ENCODE measurements around the gene NSFL1C. TPM values are rescaled to one million over a fixed set of nuclear protein-coding genes. Genes with fewer than 3 reads are reported as not detected.
A peak's percentile ranks its signal among the peaks of the same experiment; 100 is the strongest.

The NSFL1C gene
- total RNA-seq, 1 donor from 2014 or later, result 88.7 TPM

DNA sequence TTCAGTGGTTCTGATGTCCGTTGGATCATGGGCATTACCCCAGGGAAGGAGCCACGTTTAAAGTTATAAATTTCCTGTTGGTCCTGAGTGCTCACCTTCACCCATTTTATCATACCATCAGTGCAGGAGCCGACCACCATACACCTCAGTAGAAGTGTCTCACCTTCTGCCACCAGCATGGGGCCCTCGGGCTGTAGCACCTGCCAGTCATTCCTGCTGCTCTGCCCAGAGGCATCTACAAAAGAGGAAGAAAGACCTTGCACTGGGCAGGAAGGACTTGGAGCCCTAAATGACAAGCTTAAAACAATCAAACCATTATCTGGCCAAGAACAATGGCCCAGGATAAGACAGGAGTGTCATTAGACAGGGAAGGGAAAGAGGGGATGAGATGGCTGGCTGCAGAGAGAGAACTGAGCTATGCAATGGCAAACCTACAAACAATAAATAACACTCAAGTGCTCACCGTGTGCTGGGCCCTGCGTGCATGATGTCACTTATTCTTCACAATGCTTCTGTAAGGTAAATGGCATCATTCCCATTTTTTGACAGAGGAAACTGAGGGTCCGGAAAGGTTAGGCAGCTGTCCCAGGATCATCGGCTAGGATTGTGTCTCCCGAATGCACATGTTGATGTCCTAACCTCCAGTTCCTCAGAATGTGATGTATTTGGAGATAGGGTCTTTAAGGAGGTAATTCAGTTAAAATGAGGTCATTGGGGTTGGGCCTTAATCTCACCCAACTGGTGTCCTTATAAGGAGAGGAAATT is 13.4 kb upstream of the NSFL1C start:
- H3K4me1 Mint-ChIP-seq (ENCODE audit: low read depth), result peaks cover 13% of the 10 kb centered on the region
- no peaks in the 10 kb centered on the region for H3K36me3 Mint-ChIP-seq (ENCODE audit: insufficient read depth)
- H3K27ac Mint-ChIP-seq, result no peak overlapping the region
- TF ChIP-seq, protein P1, sequence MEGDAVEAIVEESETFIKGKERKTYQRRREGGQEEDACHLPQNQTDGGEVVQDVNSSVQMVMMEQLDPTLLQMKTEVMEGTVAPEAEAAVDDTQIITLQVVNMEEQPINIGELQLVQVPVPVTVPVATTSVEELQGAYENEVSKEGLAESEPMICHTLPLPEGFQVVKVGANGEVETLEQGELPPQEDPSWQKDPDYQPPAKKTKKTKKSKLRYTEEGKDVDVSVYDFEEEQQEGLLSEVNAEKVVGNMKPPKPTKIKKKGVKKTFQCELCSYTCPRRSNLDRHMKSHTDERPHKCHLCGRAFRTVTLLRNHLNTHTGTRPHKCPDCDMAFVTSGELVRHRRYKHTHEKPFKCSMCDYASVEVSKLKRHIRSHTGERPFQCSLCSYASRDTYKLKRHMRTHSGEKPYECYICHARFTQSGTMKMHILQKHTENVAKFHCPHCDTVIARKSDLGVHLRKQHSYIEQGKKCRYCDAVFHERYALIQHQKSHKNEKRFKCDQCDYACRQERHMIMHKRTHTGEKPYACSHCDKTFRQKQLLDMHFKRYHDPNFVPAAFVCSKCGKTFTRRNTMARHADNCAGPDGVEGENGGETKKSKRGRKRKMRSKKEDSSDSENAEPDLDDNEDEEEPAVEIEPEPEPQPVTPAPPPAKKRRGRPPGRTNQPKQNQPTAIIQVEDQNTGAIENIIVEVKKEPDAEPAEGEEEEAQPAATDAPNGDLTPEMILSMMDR (IDR thresholded peaks at IDR 0.05; ENCODE audit: unreplicated experiment), result no peak
- H3K27me3 Mint-ChIP-seq, result peaks cover 15% of the 10 kb centered on the region
- no peaks in the 10 kb centered on the region for H3K9me3 Mint-ChIP-seq (ENCODE audit: low read depth)
- H3K4me3 Mint-ChIP-seq (ENCODE audit: low read depth), result no peak overlapping the region
- no peak for DNase-seq (ENCODE audit: low spot score, unreplicated experiment)

DNA sequence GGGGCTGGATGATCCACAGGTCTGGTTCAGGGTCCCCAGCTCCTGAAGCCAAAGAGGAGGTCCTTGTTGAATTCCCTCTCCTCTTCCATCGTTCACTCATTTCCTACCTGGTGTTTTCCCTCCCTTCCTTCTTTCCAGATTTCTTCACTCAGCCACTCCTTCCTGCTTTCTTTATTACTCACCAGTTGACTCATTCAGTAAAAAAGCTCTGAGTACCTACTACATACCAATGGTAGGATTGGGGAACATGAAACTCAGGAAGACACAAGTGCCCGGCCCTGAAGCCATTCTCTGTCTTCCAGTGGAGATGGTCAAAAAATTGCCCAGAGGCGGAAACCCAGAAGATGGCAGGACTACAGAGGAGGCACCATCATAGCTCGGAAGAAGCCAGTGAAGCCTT is 11.9 kb upstream of the NSFL1C start:
- Mint-ChIP-seq H3K9me3 (ENCODE audit: low read depth) (no peaks in the 10 kb centered on the region), H3K36me3 (ENCODE audit: insufficient read depth) (no peaks in the 10 kb centered on the region), H3K4me1 (ENCODE audit: low read depth) (peaks cover 5% of the 10 kb centered on the region), H3K27me3 (peaks cover 5% of the 10 kb centered on the region), H3K4me3 (ENCODE audit: low read depth) (no peak overlapping the region), H3K27ac (no peak overlapping the region)
- TF ChIP-seq, protein P1 (IDR thresholded peaks at IDR 0.05; ENCODE audit: unreplicated experiment), result no peak
- DNase-seq (ENCODE audit: low spot score, unreplicated experiment), result no peak

DNA sequence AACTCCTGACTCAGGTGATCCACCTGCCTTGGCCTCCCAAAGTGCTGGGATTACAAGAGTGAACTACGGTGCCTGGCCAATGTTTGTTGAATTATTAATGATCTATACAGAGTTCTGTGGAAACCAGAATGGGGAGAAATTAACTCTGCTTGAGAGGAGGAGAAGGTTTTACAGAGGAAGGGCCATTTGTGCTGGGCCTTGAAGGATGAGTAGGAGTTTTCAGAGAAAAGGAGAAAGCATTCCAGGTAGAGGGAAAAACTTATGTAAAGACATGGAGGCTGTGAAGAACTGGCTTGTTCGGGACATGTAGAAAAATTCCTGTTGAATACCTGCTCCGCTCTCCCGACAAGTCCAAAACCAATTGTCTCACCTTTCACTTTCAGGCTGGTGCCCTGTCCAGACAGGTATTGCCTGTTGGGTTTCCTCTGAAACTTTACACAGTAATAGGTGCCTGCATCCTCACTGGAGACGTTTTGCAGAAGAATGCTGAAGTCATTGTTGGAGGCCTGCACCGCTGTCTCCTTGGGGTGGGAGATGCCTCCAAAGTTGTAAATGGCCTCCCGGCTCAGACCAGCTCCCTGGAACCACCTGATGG is 11.3 kb upstream of the NSFL1C start:
- TF ChIP-seq, protein P1 (IDR thresholded peaks at IDR 0.05; ENCODE audit: unreplicated experiment), result no peak
- Mint-ChIP-seq H3K36me3 (ENCODE audit: insufficient read depth) (no peaks in the 10 kb centered on the region), H3K4me3 (ENCODE audit: low read depth) (no peak overlapping the region), H3K9me3 (ENCODE audit: low read depth) (no peaks in the 10 kb centered on the region), H3K27ac (no peak overlapping the region), H3K27me3 (peaks cover 5% of the 10 kb centered on the region), H3K4me1 (ENCODE audit: low read depth) (peaks cover 10% of the 10 kb centered on the region)
- no peak for DNase-seq (ENCODE audit: low spot score, unreplicated experiment)

DNA sequence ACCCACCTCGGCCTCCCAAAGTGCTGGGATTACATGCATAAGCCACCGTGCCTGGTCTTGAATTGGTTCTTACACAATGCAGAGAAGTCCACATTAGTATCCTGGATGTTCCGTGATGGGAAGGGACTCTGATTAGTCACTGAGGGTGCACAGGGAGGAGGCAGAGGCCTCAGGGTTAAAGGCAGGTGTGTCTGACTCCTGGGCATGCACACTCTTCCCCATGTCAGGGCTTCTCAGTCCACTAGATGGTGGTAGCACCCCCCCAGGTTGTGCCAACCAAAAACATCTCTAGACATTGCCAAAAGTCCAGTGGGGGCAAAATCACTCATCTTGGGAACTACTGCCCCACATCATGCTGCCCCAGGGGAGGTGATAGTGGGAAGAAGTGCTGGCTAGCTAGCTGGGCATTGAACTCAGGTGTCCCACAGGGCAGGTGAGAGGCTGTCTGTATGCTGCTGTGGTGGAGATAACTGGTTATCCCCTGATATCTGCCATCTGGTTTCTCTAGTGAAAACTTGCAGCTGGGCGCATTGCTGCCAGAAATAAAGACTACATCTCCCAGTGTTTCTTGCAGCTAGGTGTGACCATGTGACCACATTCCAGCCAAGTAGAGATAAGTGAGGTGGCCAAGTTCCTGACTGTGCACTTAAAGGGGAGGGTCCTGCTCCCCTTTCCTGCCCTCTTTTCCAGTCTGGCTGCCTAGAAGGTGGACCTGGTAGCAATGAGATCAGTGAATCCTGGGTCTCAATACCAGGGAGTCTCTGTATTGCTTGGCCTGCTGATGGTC is 8.4 kb upstream of the NSFL1C start:
- Mint-ChIP-seq H3K4me1 (ENCODE audit: low read depth) (peaks cover 17% of the 10 kb centered on the region), H3K36me3 (ENCODE audit: insufficient read depth) (no peaks in the 10 kb centered on the region), H3K27ac (peak overlapping the region; percentile 65), H3K4me3 (ENCODE audit: low read depth) (no peak overlapping the region), H3K9me3 (ENCODE audit: low read depth) (no peaks in the 10 kb centered on the region), H3K27me3 (peaks cover 5% of the 10 kb centered on the region)
- no peak for DNase-seq (ENCODE audit: low spot score, unreplicated experiment)
- TF ChIP-seq, protein P1 (IDR thresholded peaks at IDR 0.05; ENCODE audit: unreplicated experiment), result no peak

DNA sequence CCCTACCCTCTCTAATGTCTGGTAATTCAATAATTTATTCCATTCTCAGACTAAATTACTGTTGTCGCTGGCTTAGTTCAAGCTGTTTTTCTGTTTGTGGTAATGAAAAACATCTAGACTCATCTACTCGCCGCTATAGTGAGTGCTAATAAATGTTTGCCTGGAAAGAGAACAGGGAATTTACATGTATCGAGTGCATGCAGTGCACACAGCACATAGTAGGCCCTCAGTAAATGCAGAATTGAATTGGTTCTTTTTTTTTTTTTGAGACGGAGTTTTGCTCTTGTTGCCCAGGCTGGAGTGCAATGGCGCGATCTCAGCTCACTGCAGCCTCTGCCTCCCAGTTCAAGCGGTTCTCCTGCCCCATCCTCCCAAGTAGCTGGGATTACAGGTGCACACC is 7.7 kb upstream of the NSFL1C start:
- H3K27me3 Mint-ChIP-seq, result peaks cover 5% of the 10 kb centered on the region
- TF ChIP-seq, protein P1 (IDR thresholded peaks at IDR 0.05; ENCODE audit: unreplicated experiment), result no peak

More for the DNA sequence above, 7.7 kb upstream of the NSFL1C start:
- no peaks in the 10 kb centered on the region for H3K36me3 Mint-ChIP-seq (ENCODE audit: insufficient read depth)
- no peak overlapping the region for H3K4me3 Mint-ChIP-seq (ENCODE audit: low read depth)
- no peaks in the 10 kb centered on the region for H3K9me3 Mint-ChIP-seq (ENCODE audit: low read depth)
- no peak overlapping the region for H3K27ac Mint-ChIP-seq
- peaks cover 22% of the 10 kb centered on the region for H3K4me1 Mint-ChIP-seq (ENCODE audit: low read depth)
- DNase-seq (ENCODE audit: low spot score, unreplicated experiment), result no peak
